Suprapubic skin (tissue), 4 donors: ENCODE measurements around the gene DNAJC28.

ENCODE experiments used
- EP300 ChIP-seq: sonication (generic); formaldehyde crosslinking; IDR thresholded peaks from one replicate; pipeline ENCODE4 v1.6.1; 2017; ENCODE audit warnings: antibody characterized with exemption
- POLR2AphosphoS5 ChIP-seq, 3 donors: sonication (generic); formaldehyde crosslinking; IDR thresholded peaks; one replicate each; pipeline ENCODE4 v1.6.1; 2017; ENCODE audit warnings: antibody characterized with exemption in 3 of 3
- TF ChIP-seq, protein P1 (sequence below), 2 donors: fragments of 200-600 bp in 1 of 2; fragments of 450-650 bp in 1 of 2; sonication (generic) in 1 of 2; IDR thresholded peaks; one replicate each; pipeline ENCODE4 v1.5.1; 2016 to 2019; ENCODE audit warnings: antibody characterized with exemption in 2 of 2, mild to moderate bottlenecking in 1 of 2, moderate library complexity in 1 of 2

DNA sequence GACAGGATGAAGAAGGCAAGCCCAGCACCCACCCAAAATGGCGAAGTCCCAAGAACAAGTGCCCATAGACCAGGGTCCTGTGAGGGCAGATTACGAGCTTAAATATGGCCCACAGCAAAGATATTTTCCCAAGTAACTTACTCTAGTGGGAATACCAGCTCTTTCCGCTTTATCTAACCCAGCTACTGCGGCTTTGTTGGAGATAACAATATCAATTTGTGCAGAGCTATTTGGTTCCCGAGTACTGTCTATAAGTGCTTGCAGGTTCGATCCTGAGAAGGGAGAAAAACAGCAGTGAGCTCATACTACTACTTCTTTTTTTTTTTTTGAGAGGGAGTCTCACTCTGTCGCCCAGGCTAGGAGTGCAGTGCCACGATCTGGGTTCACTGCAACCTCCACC lies 14.3 kb upstream of the DNAJC28 start:
- TF ChIP-seq, protein P1, sequence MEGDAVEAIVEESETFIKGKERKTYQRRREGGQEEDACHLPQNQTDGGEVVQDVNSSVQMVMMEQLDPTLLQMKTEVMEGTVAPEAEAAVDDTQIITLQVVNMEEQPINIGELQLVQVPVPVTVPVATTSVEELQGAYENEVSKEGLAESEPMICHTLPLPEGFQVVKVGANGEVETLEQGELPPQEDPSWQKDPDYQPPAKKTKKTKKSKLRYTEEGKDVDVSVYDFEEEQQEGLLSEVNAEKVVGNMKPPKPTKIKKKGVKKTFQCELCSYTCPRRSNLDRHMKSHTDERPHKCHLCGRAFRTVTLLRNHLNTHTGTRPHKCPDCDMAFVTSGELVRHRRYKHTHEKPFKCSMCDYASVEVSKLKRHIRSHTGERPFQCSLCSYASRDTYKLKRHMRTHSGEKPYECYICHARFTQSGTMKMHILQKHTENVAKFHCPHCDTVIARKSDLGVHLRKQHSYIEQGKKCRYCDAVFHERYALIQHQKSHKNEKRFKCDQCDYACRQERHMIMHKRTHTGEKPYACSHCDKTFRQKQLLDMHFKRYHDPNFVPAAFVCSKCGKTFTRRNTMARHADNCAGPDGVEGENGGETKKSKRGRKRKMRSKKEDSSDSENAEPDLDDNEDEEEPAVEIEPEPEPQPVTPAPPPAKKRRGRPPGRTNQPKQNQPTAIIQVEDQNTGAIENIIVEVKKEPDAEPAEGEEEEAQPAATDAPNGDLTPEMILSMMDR (IDR thresholded peaks at IDR 0.05), result no peak
- no peak for TF ChIP-seq POLR2AphosphoS5 (IDR thresholded peaks at IDR 0.05)
- no peak for TF ChIP-seq EP300
